ENCODE results near the gene EIF3K.
"Not testable (repeated sequence)": the region's sequence is repeated elsewhere in the genome, so short reads cannot be mapped to it uniquely, and the experiment has no call there.

EIF3K gene

DNA sequence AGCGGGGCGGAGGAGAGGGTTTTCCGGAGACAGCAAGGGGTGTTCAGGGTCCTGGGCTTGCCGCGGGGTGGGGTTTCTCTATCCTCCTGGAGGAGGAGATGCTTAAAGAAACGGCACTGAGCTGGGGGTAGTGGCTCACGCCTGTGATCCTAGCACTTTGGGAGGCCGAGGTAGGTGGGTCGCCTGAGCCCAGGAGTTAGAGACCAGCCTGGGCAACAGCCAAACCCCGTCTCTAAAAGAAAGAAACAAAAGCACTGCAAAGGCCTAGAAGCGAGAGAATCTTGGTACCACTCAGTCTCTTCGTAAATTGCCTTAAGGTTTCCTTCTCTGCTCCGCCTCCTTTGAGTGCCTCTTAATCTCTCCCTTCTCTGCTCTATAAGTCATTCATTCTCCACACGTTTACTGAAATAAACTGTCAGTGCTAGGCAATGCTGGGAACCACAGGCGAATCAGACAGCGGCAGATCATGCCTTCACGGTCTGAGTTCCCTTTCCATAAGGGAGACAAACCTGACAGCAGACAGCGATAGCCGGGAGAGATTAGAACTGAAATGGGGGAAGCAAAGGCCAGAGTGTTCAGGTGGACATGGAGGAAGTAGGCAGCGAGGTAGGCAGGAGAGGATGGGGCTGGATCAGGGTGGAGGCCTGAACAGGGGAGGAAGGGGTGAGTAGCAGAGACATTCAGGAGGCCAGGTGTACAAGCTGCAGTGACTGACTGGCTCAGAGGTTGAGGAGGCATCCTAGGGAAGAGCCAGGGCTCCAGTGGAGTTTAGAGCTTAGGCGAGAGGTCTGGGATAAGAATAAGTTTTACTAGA is 580 bp downstream of the EIF3K start:
- no peak for DNase-seq

DNA sequence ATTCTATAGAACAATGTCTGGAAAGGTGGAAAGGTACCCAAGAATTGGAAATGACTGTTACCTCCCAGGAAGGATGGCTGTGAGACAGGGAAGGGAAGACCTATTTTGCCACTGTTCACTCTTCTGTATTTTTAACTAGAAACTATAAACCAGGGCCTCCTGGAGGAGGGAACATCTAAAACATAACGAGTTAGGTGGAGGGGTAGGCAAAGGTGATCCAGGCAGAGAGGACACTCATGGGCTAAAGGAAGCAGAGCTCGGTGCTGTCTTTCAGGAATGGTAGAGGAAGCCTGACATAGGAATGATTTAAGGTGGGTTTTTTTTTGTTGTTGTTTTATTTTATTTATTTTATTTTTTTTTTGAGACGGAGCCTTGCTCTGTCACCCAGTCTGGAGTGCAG is 5.8 kb downstream of the EIF3K start:
- no peak for DNase-seq

DNA sequence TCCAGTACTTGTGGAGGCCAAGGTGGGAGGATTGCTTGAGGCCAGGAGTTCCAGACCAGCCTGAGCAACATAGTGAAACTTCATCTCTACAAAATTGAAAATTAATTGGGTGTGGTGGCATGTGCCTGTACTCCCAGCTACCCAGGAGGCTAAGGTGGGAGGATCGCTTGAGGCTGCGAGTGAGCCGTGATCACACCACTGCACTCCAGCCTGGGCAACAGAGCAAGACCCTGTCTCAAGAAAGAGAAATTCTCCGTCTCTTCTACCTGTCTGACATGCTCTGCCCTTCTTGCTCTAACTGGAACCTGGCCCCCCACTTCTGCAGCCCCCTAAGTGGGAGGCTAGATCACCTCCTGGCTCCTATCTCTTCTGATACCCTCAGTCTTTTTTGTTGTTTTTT is 7.4 kb downstream of the EIF3K start:
- no peak for DNase-seq

DNA sequence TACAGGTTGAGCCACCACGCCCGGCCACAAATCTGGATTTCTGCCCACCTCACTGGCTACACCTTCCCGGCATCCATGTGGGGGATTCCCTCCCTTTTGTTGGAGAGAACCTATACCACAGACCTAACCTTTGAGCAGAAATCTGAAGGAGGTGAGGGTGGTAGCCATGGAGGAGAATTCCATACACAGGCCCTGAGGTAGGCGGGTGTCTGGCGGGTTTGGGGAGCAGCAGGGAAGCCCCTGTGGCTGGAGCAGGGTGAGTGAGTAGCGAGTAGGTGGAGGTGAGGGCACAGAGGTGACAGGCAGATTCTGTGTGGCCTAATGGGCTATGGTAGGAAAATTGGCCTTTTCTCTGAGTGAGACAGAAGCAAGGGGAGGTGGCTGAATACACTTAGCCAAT is 10.6 kb downstream of the EIF3K start:
- no peak for DNase-seq

DNA sequence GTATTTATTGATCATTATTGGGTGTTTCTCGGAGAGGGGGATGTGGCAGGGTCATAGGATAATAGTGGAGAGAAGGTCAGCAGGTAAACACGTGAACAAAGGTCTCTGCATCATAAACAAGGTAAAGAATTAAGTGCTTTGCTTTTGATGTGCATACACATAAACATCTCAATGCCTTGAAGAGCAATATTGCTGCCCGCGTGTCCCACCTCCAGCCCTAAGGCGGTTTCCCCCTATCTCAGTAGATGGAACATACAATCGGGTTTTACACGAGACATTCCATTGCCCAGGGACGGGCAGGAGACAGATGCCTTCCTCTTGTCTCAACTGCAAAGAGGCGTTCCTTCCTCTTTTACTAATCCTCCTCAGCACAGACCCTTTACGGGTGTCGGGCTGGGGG is 12.3 kb downstream of the EIF3K start:
- DNase-seq = not testable (repeated sequence)

DNA sequence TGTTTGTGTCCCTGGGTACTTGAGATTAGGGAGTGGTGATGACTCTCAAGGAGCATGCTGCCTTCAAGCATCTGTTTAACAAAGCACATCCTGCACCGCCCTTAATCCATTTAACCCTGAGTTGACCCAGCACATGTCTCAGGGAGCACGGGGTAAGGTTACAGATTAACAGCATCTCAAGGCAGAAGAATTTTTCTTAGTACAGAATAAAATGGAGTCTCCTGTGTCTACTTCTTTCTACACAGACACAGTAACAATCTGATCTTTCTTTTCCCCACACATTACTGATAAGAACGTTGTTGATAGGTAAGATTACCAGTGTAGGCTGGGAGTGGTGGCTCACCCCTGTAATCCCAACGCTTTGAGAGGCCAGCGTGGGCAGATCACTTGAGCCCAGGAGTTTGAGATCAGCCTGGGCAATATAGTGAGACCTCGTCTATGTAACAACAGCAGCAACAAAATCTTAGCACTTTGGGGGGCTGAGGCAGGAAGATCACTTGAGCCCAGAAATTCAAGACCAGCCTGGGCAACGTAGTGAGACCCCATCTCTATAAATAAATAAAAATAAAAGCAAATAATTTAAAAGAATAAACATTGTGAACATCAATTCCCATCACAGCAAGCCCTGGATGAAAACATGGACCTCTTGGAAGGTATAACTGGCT is 13.0 kb downstream of the EIF3K start:
- DNase-seq = not testable (repeated sequence)

DNA sequence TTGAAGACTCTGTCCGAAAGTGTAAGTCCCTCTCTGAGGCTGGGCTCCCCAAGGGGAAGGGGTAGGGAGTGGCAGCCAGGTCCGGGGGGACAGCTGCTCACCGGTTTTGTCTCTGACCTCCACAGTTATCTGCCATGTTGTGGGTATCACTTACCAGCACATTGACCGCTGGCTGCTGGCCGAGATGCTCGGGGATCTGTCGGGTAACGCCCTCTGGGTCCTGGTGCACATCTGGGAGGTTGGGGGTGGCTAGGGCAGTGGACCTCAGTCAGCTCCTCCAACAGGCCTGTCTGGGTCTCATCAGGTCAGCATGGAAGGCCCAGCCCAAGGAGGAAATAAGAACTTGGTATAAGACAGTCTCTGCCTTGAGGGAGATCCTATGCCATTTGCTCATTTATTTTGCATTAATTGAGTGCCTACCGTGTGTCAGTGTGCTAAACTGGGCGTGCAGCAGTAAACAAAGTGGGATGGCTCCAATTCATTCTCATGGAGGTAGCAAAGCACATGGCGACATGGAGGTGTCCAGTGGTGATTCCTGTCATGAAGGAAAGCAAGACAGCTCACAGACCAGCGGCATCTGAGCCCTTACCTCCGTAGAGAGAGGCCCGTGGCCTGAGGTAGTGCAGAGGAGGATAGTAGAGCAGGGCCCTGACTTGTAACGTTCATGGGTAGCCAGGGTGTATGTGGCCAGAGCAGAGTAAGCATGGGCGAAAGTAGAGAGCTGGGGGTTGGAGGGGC is 13.7 kb downstream of the EIF3K start:
- no peak for DNase-seq

DNA sequence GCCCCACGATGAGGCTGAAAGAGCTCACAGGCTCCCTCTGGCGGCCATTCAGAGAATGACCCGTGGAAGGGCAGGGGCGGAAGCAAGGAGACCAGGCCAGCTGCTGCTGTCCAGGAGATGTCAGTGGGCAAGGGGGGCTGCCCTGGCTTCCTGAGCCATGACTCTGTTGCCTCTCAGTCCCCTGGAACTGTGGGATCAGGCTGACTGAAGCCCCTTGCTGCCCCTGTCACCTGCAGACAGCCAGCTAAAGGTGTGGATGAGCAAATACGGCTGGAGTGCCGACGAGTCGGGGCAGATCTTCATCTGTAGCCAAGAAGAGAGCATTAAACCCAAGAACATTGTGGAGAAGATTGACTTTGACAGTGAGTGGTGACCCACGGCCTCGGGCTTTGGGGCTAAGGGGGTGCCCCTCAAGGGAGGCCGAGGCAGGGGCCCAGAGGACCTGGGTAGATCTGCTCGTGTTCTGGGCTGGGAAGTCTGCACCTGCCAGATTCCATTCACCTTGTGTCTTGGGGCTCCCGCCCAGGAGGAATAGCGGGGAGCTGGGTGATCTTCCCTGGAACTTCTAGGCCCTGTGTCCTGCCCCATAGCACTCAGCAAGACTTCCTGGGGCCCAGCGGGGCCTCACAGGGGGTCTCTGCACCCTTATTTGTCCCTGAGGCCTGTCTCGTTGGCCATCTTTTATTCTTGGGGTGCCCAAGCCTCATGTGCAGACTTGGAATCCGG is 15.9 kb downstream of the EIF3K start:
- DNase-seq = peak; percentile 36

DNA sequence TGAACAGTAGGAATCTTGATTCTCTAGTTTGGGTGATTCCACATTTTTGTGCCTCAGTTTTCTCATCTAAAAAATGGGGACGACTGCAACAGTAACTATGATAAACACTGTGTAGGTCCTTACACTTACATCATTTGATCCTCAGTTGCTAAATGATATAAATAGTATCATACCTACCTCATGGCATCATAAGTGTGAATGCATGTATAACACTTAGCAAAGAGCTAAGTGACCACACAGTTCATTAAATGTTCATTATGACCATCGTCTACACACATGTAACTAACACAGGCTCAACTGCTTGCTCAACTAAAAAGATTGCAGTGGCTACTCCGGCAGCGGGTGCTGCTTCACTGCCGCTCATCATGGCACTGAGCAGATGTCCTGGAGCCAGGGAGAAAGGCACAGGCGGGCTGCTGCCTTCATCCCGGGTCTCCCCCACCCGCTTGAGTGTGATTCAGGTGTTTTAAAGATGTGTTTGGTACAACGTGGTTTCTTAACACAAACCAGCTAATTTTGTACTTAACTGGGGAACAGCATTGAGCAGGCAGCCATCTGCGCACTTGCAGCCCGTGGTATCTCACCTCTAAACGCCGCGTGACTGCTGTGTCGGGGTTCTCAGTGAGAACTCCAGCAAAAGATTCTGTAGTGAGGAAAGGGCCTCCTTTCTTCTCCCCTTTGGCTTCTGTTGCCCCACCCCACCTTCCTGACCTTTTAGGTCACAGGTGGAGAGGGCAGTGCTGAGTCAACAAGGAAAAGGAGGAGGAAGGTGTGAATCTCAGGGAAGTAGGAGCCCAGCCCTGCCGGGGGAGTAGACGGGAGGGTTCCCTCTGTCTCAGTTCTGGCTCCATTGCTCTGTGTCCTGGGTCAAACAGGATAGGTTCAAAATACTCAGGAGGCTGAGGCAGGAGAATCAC is 16.8 kb downstream of the EIF3K start:
- peak; percentile 50 for DNase-seq

DNA sequence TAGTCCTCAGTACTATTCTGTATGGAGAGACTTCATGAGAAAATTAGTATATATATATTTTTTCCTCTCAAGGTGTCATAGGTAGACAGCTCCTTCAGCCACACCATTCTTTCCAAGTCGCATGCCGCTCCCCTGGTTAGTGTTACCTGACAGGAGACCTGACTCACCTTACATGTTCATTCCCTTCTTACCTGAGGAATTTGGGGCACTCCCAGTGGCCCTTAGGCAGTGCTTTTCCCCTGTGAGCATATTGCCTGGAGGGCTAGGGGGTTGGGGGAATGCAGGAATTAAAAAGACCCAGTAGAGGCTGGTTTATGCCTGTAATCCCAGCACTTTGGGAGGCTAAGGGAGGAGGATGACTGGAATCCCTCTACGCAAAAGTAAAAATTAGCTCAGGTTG is 19.5 kb downstream of the EIF3K start:
- no peak for DNase-seq

DNA sequence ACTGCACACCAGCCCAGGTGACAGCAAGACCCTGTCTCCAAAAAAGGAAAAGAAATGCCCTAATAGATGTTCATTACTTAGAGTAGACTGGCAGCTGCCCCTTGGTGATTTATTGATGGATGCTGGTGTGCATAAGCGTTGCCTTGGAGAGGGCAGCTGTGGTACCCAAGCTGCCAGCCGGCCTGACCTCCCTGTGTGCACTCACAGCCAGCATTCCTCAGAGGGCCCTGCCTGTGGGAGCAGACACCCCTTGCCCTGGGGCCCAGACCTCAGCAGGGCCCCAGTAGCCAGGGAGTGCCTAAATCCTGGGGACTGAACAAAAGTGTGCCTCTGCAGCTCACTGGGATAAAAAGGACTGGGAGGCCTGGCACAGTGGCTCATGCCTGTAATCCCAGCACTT is 20.7 kb downstream of the EIF3K start:
- DNase-seq = no peak

DNA sequence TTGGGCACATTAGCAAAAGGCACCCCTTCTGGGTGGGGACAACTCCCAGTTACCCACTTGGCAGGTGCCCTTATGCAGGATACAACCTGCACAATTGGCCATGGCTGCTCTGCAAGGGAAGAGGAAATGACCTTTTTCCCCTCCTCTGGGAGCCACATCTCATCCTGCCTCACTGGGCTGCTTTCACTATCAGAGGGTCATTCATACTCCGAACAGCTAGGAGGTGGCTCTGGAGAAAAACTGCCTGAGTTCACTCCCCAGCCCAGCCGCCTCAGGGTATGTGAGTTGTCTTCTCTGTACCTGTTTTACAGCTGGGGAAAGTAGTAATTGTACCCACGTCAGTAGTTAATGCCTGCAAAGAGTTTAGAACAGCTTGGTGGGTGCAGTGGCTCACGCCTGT is 21.4 kb downstream of the EIF3K start:
- DNase-seq = no peak

DNA sequence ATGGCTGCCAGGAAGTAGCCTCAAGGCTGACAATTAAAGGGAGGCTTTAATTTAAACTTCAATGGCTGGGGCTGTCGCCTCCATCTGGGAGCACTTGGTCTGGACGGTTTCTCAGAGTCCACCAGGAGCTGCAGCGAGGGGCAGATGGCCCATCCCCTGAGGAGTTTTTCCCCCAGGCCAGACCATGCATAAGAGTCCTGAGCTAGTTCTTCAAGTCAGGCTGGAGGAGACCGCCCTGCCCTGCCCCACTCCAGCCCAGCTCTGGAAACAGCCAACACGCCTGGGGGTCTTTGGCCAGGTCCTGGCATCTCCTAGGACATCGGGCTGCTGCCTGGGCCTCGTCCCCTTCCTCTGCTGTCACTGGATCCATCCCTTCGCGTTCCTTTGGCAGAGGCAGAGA is 23.2 kb downstream of the EIF3K start:
- no peak for DNase-seq

DNA sequence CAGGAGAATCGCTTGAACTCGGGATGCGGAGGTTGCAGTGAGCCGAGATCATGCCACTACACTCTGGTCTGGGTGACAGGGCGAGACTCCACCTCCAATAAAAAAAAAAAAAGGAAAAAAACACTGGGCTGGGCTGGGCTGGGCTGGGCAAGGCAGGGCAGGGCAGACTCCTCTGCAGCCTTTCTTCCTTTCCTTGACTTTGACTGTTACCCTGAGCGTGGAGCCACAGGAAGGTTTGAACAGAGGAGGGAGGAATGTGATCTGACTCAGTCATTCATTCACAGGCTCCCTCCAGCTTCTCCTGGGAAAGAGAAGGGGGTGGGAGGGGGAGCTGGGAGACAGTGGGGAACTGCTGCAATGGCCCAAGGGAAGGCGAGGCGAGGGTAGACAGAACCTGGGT is 25.7 kb downstream of the EIF3K start:
- DNase-seq = no peak

DNA sequence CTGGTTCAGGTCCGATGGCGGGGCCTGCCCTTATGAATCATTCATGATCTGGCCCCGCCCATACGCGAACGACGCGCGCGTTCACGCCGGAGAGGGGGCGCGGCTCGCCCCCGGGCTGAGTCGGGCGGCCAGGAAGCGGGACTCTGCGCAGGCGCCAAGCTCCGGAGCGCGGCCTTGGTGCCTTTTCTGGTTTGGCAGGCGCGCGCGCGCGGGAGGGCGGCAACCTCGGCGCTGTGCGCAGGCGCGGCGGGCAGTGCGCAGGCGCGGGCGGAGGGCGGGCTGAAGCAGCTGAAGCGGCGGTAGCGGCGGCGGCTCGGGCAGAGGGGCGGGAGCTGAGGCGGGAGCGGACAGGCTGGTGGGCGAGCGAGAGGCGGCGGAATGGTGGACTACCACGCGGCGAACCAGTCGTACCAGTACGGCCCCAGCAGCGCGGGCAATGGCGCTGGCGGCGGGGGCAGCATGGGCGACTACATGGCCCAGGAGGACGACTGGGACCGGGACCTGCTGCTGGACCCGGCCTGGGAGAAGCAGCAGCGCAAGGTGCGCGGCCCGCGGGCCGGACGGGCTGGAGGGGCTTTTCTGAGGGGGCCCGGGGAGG is 28.5 kb downstream of the EIF3K start, which contains the start of gene ACTN4:
ACTN4 (plus strand) TSS at position 282 of the 598 bp plus-strand sequence; CDS start at position 379, 97 bp downstream.
- DNase-seq = peak; percentile 99

DNA sequence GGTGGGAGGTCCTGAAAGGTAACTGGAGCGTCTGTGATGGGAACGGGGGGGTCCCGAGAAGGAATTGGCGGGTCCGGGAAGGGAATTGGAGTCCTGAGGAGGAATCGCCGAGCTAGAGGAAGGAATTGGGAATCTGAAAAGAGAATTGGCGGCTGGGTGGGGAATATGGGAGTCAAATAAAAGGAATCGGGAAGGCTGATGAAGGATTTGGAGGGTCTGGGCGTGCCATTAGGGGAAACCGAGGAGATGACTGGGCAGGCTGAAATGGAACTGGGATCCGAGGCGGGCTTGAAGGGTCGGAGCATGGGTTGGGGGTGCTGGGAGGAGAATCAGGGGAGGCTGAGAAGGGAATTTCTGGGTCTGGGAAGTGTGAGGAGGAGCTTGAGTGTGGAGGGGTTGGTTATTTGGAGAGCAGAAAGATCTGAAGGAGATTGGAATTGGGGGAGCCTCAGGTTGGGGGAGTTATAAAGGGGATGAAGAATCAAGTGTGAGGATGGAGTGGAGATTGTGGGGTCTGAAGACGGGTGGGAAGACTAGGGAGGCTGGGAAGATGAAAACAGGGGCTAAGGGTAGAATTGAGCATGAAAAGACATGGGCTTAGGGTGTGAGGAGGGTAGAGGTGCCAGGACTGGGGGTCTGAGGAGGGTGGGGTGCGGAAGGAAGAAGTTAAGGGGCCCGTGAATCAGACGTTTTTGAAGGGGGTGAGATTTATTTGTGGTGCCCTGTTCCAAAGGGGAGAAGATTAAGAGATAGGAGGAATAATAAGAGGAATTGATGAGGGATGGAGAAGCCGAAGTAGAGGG is 29.2 kb downstream of the EIF3K start:
- no peak for DNase-seq

DNA sequence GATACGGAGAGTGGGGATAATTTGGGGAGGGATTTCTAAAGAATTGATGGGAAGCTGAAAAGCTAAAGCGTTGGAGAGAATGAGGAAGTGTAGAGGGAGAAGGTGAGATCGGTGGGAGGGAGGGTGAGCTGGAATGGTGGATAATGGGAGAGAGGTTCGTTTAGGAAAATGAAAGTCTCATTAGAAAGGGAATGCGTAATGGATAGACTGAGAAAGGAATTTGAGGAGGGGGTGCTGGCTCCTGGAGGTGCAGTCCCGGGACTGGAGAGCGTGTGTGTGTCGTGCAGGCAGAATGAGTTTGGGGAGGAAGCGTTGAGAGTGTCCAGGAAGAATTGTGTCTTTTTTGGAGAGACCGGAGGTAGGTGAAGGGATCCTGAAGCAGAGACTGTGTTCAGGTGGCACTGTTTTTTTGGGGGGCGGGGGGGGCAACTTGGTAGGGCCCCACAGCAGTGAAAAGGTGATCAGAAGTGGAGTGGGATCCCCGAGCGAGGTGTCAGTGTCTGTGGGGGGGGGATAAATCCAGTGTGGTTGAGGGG is 29.8 kb downstream of the EIF3K start:
- DNase-seq = no peak

DNA sequence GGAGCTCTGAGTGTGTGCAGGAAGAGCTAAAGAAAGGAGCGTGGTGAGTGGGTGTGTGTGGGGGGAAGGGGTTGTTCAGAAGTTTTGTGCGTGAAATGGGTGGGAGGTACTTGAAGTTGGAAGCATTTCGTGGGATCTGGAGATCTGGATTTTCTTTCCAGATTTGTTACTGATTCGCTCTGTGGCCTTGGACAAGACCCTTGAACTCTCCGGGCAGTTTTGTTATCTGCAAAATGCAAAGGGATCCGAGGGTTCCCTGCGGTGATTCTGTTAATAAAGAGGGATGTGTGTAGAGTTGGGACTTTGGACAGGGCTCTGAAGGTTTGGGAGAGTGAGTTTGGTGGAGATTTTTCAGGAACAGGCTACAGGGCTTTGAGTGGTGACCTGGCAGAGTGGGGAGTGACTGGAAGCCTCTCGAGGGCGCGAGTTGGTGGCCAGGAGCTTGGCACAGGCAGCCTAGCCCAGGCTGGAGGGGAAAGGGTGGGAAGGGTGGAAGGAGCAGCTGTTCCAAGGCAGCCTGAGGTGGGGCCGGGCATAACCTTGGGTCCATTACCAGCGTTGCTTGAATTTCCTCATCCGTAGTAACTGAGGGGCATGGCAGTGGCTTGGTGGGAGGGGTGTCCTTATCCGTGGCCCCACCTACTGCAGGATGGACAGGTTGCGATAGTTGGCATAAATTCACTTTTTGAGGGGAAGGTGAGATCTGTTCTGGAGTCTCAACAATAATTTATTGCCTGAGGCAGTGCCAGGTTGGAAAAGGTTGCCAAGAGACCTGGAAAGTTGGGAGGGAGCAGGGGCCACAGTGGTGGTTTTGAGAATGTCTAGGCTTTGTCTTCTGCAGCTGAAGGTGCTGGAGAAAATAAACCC is 30.6 kb downstream of the EIF3K start:
- DNase-seq = no peak

DNA sequence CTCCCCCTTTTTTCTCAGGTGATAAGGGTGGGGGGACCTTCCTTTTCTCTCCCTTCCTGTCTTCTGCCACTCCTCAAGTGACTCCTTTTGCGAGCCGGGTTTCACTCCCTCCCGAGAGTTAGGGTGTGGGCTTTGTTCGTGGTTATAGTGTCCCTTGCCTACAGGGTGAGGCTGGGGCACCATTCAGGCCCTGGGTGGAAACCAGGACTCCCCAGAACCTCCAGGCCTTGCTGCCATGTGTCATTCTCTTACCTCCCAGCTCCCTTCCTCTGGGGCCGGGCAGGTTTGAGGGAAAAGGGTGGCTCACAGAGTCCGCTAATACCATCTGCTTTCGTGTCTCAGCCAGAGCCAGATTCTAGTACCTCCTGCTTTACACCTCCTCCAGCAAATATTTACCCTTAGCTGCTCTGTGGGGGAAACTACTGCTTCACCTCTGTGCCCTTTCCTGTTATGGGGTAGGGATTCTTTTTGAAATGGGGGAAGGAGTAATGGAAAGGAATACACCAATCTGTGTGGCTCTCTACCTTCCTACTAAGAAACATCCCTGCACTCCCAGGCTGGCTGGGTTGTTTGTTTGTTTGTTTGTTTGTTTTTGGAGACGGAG is 31.3 kb downstream of the EIF3K start:
- DNase-seq = no peak

Data from NK-92 treated with Interleukin-12 subunit alpha and Interleukin-12 subunit beta, amount 100 ng/mL, for 24 hours (cell line).